HT1080 (cell line): Measurements from ENCODE around the gene KCTD5. TPM values are rescaled to one million over a fixed set of nuclear protein-coding genes. Genes with fewer than 3 reads are reported as not detected.
A peak's percentile ranks its signal among the peaks of the same experiment; 100 is the strongest.

Experiments
- DNase-seq: peaks from one replicate; pipeline ENCODE4 v3.0.0-alpha.2; 2015; ENCODE audit warnings: low read depth
- total RNA-seq: library from RNA; depleted of rRNA; stranded (reverse); fragments of >200 nt; shearing (Covaris generic); gene quantifications from 2 replicates; pipeline ENCODE4 v1.2.3, GENCODE V29; 2014; rRNA removed

The KCTD5 gene
- total RNA-seq, 1 experiment from 2014 or later, result 61.4 TPM

GRCh38 chr16:2748757-2749455 lies 66.6 kb downstream of the KCTD5 start:
- no peak for DNase-seq

- DNase-seq, result no peak
These were observed 67.2 kb downstream of the KCTD5 start for GRCh38 chr16:2749476-2749875.

- no peak for DNase-seq
These were observed 67.6 kb downstream of the KCTD5 start for GRCh38 chr16:2749936-2750335.

- no peak for DNase-seq
These were observed 69.3 kb downstream of the KCTD5 start for GRCh38 chr16:2751577-2752034.

GRCh38 chr16:2752035-2752849 lies 69.9 kb downstream of the KCTD5 start, which contains the start of gene SRRM2:
TSS of gene SRRM2 (plus strand) at chr16:2752638. CDS start at chr16:2756365, 3,727 bp downstream.
- DNase-seq, result peak; percentile 95

- DNase-seq, result no peak
These were observed 70.8 kb downstream of the KCTD5 start for GRCh38 chr16:2752850-2753732.

GRCh38 chr16:2753733-2754020 lies 71.4 kb downstream of the KCTD5 start:
- no peak for DNase-seq

- DNase-seq, result no peak
These were observed 72.8 kb downstream of the KCTD5 start for GRCh38 chr16:2755158-2755557.

- DNase-seq, result no peak
These were observed 74.1 kb downstream of the KCTD5 start for GRCh38 chr16:2756288-2757015.

- DNase-seq, result no peak
These were observed 75.0 kb downstream of the KCTD5 start for GRCh38 chr16:2757344-2757743.

Other genes starting within 250 kb of the KCTD5 start
- gene TEDC2, start 222.4 kb upstream of the KCTD5 start, total RNA-seq, result 50.8 and 61.3 TPM in 2 replicates
- not detected in 2 replicates for gene NTN3, start 211.2 kb upstream of the KCTD5 start, total RNA-seq
- gene TBC1D24, start 207.4 kb upstream of the KCTD5 start, total RNA-seq, result 13.1 and 14.0 TPM in 2 replicates
- 35.8 and 147 TPM in 2 replicates for gene ATP6V0C, start 168.6 kb upstream of the KCTD5 start, total RNA-seq
- 40.4 and 44.9 TPM in 2 replicates for gene AMDHD2, start 162.2 kb upstream of the KCTD5 start, total RNA-seq
- not detected in 2 replicates for gene CEMP1, start 151.1 kb upstream of the KCTD5 start, total RNA-seq
- gene PDPK1, start 144.5 kb upstream of the KCTD5 start, total RNA-seq, result 18.2 and 21.5 TPM in 2 replicates
- gene PRSS27, start 37.7 kb downstream of the KCTD5 start, total RNA-seq, result not detected in 2 replicates
- gene SRRM2, start 70.1 kb downstream of the KCTD5 start, total RNA-seq, result 46.2 and 63.5 TPM in 2 replicates
- gene ELOB, start 94.8 kb downstream of the KCTD5 start, total RNA-seq, result 159 and 224 TPM in 2 replicates
- gene PRSS33, start 105.0 kb downstream of the KCTD5 start, total RNA-seq, result not detected in 2 replicates
- not detected in 2 replicates for gene PRSS41, start 115.9 kb downstream of the KCTD5 start, total RNA-seq
- gene PRSS21, start 134.7 kb downstream of the KCTD5 start, total RNA-seq, result not detected in 2 replicates
- 0.20 and 0.47 TPM in 2 replicates for gene ZG16B, start 147.8 kb downstream of the KCTD5 start, total RNA-seq
- gene PRSS22, start 175.6 kb downstream of the KCTD5 start, total RNA-seq, result not detected in 2 replicates
- 33.2 and 34.5 TPM in 2 replicates for gene FLYWCH2, start 200.7 kb downstream of the KCTD5 start, total RNA-seq
- 21.0 and 25.8 TPM in 2 replicates for gene FLYWCH1, start 229.4 kb downstream of the KCTD5 start, total RNA-seq